CD4-positive, alpha-beta T cell (primary cell): ENCODE measurements around the gene GNRHR. TPM values are rescaled to one million over a fixed set of nuclear protein-coding genes. Genes with fewer than 3 reads are reported as not detected.

ENCODE experiments used
- ATAC-seq: fragments of 200-7000 bp; cut with Tn5 transposase; one replicate; pipeline ENCODE4 v1.10.0; 2022; ENCODE audit warnings: mild to moderate bottlenecking; ENCODE audit not compliant: poor library complexity
- CTCF ChIA-PET: fragments of 350-600 bp; sonication (Branson Sonifier 250); formaldehyde crosslinking; loops from one replicate; lab custom pipeline; 2021; ENCODE audit warnings: antibody characterized with exemption, inconsistent platforms; lab: Charles Lee
- POLR2A ChIA-PET: fragments of 350-600 bp; sonication (Branson Sonifier 250); formaldehyde crosslinking; loops from one replicate; lab custom pipeline; 2021; ENCODE audit warnings: antibody characterized with exemption, inconsistent platforms; lab: Charles Lee
- DNase-seq, 14 experiments: peaks; one replicate each; pipeline ENCODE4 v3.0.0-alpha.2; 2013 to 2020; ENCODE audit warnings: mixed read lengths in 2 of 14
- H3K27ac ChIP-seq, 2 donors: one replicate each; pipeline versions ENCODE4 v1.5.1 to v1.7.0; 2013; ENCODE audit warnings: low read length in 2 of 2, low read depth in 1 of 2, mild to moderate bottlenecking in 1 of 2
- H3K27me3 ChIP-seq, 2 experiments: 1 replicate in 1 of 2; 2 replicates in 1 of 2; pipeline versions ENCODE4 v1.6.1 to v1.7.0; 2013; ENCODE audit warnings: low read length in 2 of 2, control low read depth in 1 of 2, mild to moderate bottlenecking in 1 of 2, moderate library complexity in 1 of 2; ENCODE audit not compliant: insufficient read depth in 2 of 2, control insufficient read depth in 1 of 2
- H3K36me3 ChIP-seq: one replicate; pipeline ENCODE4 v1.6.1; 2013; ENCODE audit warnings: low read length, control low read depth; ENCODE audit not compliant: insufficient read depth
- H3K4me1 ChIP-seq: one replicate; pipeline ENCODE4 v1.6.1; 2013; ENCODE audit warnings: low read length, control low read depth; ENCODE audit not compliant: insufficient read depth
- H3K4me3 ChIP-seq: one replicate; pipeline ENCODE4 v1.5.1; 2013; ENCODE audit warnings: mild to moderate bottlenecking, low read length, moderate library complexity
- H3K9me3 ChIP-seq, 2 experiments: 1 replicate in 1 of 2; 2 replicates in 1 of 2; pipeline versions ENCODE4 v1.6.1 to v1.7.0; 2013; ENCODE audit warnings: low read length in 2 of 2, mild to moderate bottlenecking in 2 of 2, control low read depth in 1 of 2, moderate library complexity in 1 of 2; ENCODE audit not compliant: control insufficient read depth in 1 of 2, insufficient read depth in 1 of 2
- H3K27ac Mint-ChIP-seq: one replicate; pipeline ENCODE4 v1.8.0; 2020; ENCODE audit warnings: mixed read lengths
- H3K27me3 Mint-ChIP-seq: one replicate; pipeline ENCODE4 v1.8.0; 2021; ENCODE audit warnings: mixed read lengths
- H3K36me3 Mint-ChIP-seq: one replicate; pipeline ENCODE4 v1.8.0; 2021; ENCODE audit warnings: low read depth, mixed read lengths
- H3K4me1 Mint-ChIP-seq: one replicate; pipeline ENCODE4 v1.8.0; 2021; ENCODE audit warnings: low read depth, mixed read lengths
- H3K4me3 Mint-ChIP-seq: one replicate; pipeline ENCODE4 v1.8.0; 2020; ENCODE audit warnings: mild to moderate bottlenecking, mixed read lengths
- H3K9me3 Mint-ChIP-seq: one replicate; pipeline ENCODE4 v1.8.0; 2020; ENCODE audit warnings: mixed read lengths
- CTCF ChIP-seq: fragments of 200-600 bp; IDR thresholded peaks from one replicate; pipeline ENCODE4 v1.8.0; 2022; ENCODE audit warnings: antibody characterized with exemption, mild to moderate bottlenecking
- intact Hi-C, 2 experiments: fragments of 100-400 bp; cut with DNase I in 1 of 2; cut with micrococcal nuclease in 1 of 2; formaldehyde crosslinking; loops; one replicate each; pipeline versions ENCODE4 v1.15.1 to v1.9.0; 2023 to 2025; cut with DNase I, micrococcal nuclease
- total RNA-seq, 174 experiments: library from RNA in 2 of 174; stranded (reverse) in 2 of 174; gene quantifications; one replicate each; pipeline ENCODE4 v1.2.3 and lab custom pipeline; 2021 to 2026

The GNRHR gene
- total RNA-seq, 2 experiments from 2014 or later: not detected

- ChIA-PET POLR2A (no interaction called here), CTCF (no interaction called here)
- ATAC-seq: no peak
- Mint-ChIP-seq H3K27me3 (no peaks in the 10 kb centered on the region), H3K9me3 (peaks cover 2% of the 10 kb centered on the region), H3K4me1 (no peaks in the 10 kb centered on the region), H3K4me3 (no peak overlapping the region), H3K36me3 (peaks cover 15% of the 10 kb centered on the region), H3K27ac (no peak overlapping the region)
- TF ChIP-seq CTCF: no peak
- Histone ChIP-seq H3K27me3 (no peaks in the 10 kb centered on the region), H3K27ac (no peak overlapping the region), H3K4me1 (no peaks in the 10 kb centered on the region), H3K4me3 (no peak overlapping the region), H3K36me3 (no peaks in the 10 kb centered on the region), H3K9me3 (peaks cover 0 to 4% of the 10 kb centered on the region in 2 experiments)
- intact Hi-C loops: no loop called here
- no peak for DNase-seq
These were observed 30.2 kb downstream of the GNRHR start for GRCh38 chr4:67723949-67724348.

DNA sequence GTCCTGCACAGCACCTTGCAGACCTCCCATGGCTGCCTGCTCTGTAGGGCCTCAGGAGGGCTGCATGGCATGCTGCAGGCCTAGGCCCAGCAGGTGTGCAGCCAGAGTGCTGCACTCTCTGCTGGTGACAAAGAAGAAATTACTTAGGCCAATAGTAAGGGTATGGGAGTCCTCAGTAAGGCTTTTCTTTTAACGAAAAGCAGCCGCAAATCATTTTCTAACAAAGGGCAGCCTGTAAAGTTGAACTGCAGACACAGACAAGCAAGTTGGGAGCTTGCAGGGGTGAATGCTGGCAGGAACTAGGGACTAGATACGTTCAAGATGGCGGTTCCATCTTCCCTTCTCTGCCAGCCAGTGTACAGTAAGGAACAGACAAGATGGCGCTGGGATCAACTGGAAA is 30.8 kb downstream of the GNRHR start:
- H3K4me3 Mint-ChIP-seq: no peak overlapping the region
- H3K9me3 Mint-ChIP-seq: peaks cover 2% of the 10 kb centered on the region
- intact Hi-C loops: no loop called here
- POLR2A ChIA-PET: no interaction called here
- no peak for TF ChIP-seq CTCF
- ATAC-seq (no peak), DNase-seq (no peak)
- no peak overlapping the region for H3K27ac Mint-ChIP-seq
- Histone ChIP-seq H3K27ac (no peak overlapping the region), H3K4me3 (no peak overlapping the region), H3K4me1 (no peaks in the 10 kb centered on the region), H3K9me3 (peaks cover 0 to 4% of the 10 kb centered on the region in 2 experiments), H3K36me3 (no peaks in the 10 kb centered on the region), H3K27me3 (no peaks in the 10 kb centered on the region)
- H3K27me3 Mint-ChIP-seq: no peaks in the 10 kb centered on the region
- CTCF ChIA-PET: no interaction called here
- H3K36me3 Mint-ChIP-seq: peaks cover 19% of the 10 kb centered on the region
- no peaks in the 10 kb centered on the region for H3K4me1 Mint-ChIP-seq

- ATAC-seq (no peak), DNase-seq (no peak)
- H3K4me1 ChIP-seq: no peaks in the 10 kb centered on the region
- Mint-ChIP-seq H3K27ac (no peak overlapping the region), H3K27me3 (no peaks in the 10 kb centered on the region), H3K9me3 (no peaks in the 10 kb centered on the region), H3K4me1 (no peaks in the 10 kb centered on the region), H3K36me3 (peaks cover 28% of the 10 kb centered on the region), H3K4me3 (no peak overlapping the region)
- H3K36me3 ChIP-seq: peaks cover 6% of the 10 kb centered on the region
- ChIA-PET POLR2A (interaction anchor here (0.6 kb wide), 1 partner anchor 151 kb away, joined by 3 read pairs; no protein-coding TSS in a partner anchor), CTCF (no interaction called here)
- TF ChIP-seq CTCF: no peak
- intact Hi-C loops: no loop called here
- H3K27me3 ChIP-seq: no peaks in the 10 kb centered on the region
- H3K4me3 ChIP-seq: no peak overlapping the region
- no peak overlapping the region for H3K27ac ChIP-seq
- H3K9me3 ChIP-seq: no peaks in the 10 kb centered on the region
These were observed 32.2 kb downstream of the GNRHR start for GRCh38 chr4:67721770-67722597.
